Brain microvascular endothelial cell (primary cell): ENCODE results near the gene NOX5.

Source experiments
- DNase-seq: peaks from one replicate; pipeline ENCODE4 v3.0.0-alpha.2; 2020
- H3K27ac ChIP-seq: fragments of 250-450 bp; sonication (Bioruptor Pico); 2 replicates; pipeline ENCODE4 v1.5.1; 2020; ENCODE audit warnings: mild to moderate bottlenecking, moderate library complexity
- H3K27me3 ChIP-seq: fragments of 250-450 bp; sonication (Bioruptor Pico); replicated peaks from 2 replicates; pipeline ENCODE4 v1.5.1; 2020; ENCODE audit warnings: mild to moderate bottlenecking
- H3K36me3 ChIP-seq: fragments of 250-450 bp; sonication (Bioruptor Pico); replicated peaks from 2 replicates; pipeline ENCODE4 v1.5.1; 2020; ENCODE audit warnings: mild to moderate bottlenecking
- H3K4me3 ChIP-seq: 2 replicates; pipeline ENCODE4 v1.5.1; 2011; ENCODE audit warnings: low read depth, mild to moderate bottlenecking, control low read depth, low read length, moderate library complexity
- CTCF ChIP-seq: IDR thresholded peaks from 2 replicates; pipeline ENCODE4 v1.5.1; 2011; ENCODE audit warnings: low read depth, mild to moderate bottlenecking, moderate library complexity, low read length, control low read depth, inconsistent platforms; ENCODE audit errors: missing control alignments
- in situ Hi-C: cut with HindIII; loops from 2 replicates; pipeline ENCODE4 v1.10.0; 2017; ENCODE audit warnings: low sequenced_read_pairs, low pct_ligation_motif_present

NOX5 gene

GRCh38 chr15:69018951-69019350, 4.5 kb downstream of the NOX5 start:
- TF ChIP-seq CTCF: no peak
- in situ Hi-C loops: no loop called here

GRCh38 chr15:69021895-69022294, 7.4 kb downstream of the NOX5 start:
- Histone ChIP-seq H3K27me3 (no peaks in the 10 kb centered on the region), H3K4me3 (no peak overlapping the region), H3K36me3 (no peaks in the 10 kb centered on the region), H3K27ac (no peak overlapping the region)
- in situ Hi-C loops: no loop called here
- DNase-seq: no peak
- no peak for TF ChIP-seq CTCF

More at GRCh38 chr15:69018951-69019350, 4.5 kb downstream of the NOX5 start:
- no peak overlapping the region for H3K4me3 ChIP-seq
- no peak for DNase-seq
- H3K27me3 ChIP-seq: no peaks in the 10 kb centered on the region
- no peaks in the 10 kb centered on the region for H3K36me3 ChIP-seq
- H3K27ac ChIP-seq: no peak overlapping the region

GRCh38 chr15:69025320-69025719, 10.8 kb downstream of the NOX5 start:
- no peak for DNase-seq
- no peak for TF ChIP-seq CTCF
- no peak overlapping the region for H3K4me3 ChIP-seq

GRCh38 chr15:69026355-69026754, 11.9 kb downstream of the NOX5 start:
- DNase-seq: no peak
- no peak overlapping the region for H3K4me3 ChIP-seq
- no peaks in the 10 kb centered on the region for H3K27me3 ChIP-seq
- no peak for TF ChIP-seq CTCF
- in situ Hi-C loops: no loop called here
- no peaks in the 10 kb centered on the region for H3K36me3 ChIP-seq
- H3K27ac ChIP-seq: no peak overlapping the region

More at GRCh38 chr15:69025320-69025719, 10.8 kb downstream of the NOX5 start:
- no peak overlapping the region for H3K27ac ChIP-seq
- in situ Hi-C loops: no loop called here
- H3K36me3 ChIP-seq: no peaks in the 10 kb centered on the region
- no peaks in the 10 kb centered on the region for H3K27me3 ChIP-seq

GRCh38 chr15:69027976-69028518, 13.6 kb downstream of the NOX5 start:
- H3K4me3 ChIP-seq: no peak overlapping the region
- H3K27ac ChIP-seq: no peak overlapping the region
- TF ChIP-seq CTCF: no peak
- DNase-seq: no peak
- no peaks in the 10 kb centered on the region for H3K36me3 ChIP-seq
- H3K27me3 ChIP-seq: no peaks in the 10 kb centered on the region
- in situ Hi-C loops: no loop called here
